ENCODE data around the gene FAM83E. TPM values are rescaled to one million over a fixed set of nuclear protein-coding genes. Genes with fewer than 3 reads are reported as not detected.

FAM83E gene
- polyA plus RNA-seq, 2 of the 4 experiments (the other 2 are of a cell fraction): 0.16 to 0.41 TPM

DNA sequence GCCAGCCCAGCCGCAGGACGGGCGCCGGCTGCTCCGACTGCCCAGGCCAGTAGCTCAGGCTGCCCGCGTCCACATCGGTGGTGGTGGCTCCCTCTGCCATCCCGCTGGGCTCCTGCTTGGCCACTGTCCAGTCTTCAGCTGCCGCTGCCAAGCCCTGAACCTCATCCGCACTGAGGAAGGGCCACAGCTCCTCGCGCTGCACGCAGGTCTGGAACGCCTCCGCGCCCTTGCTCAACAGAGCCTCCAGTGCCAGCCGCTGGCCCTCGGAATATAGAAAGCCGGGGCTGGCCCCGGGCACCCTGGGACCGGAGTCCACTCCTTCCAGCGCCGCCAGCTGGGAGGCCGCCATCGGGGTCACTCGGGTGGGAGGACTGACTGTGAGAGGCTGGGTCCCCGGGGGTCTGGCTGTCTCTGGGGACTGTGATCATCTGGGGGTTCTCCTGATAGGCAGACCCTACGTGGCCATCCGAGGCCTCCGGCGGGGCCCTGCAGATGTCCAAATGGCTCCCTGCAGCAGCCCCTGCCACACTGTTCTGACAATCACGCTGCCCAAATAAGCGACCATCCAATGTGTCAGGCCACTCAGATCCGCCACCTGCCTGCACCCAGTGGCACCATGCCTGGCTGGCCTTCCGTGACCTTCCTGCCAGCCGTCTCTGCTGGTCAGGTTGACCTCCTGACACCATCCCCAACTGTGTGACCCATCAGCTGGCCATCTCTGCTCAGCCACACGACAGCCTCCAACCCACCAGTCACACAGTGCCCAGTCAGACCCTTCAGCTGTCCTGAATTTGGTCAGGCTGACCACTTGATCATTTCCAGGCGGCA is 1.6 kb downstream of the FAM83E start:
- 85% methylated on average over 39 of the region's 39 CpGs for WGBS (ENCODE audit: missing lambda C conversion rate)
- peaks cover 42% of the 10 kb centered on the region for H3K4me1 ChIP-seq
- no peak overlapping the region for H3K4me2 ChIP-seq
- DNase-seq (ENCODE audit: low read depth in 1 of 2, low spot score in 1 of 2) (no peak), ATAC-seq (peak; percentile 19), FAIRE-seq (no peak)
- TF ChIP-seq EHMT2 (IDR thresholded peaks at IDR 0.05; ENCODE audit: low read depth) (no peak), POLR2AphosphoS2 (conservative IDR thresholded peaks at IDR 0.05; ENCODE audit: low read length) (peak; percentile 28), JUNB (IDR thresholded peaks at IDR 0.05) (no peak), POLR2A (IDR thresholded peaks at IDR 0.05; ENCODE audit: low read length) (no peak)
- peak overlapping the region in 1 of 2 experiments; percentile 90; a peak in 2 of 6 replicates for H3K27ac ChIP-seq
- H3K9me3 ChIP-seq: no peaks in the 10 kb centered on the region
- CTCF ChIA-PET: interaction anchor here (0.9 to 18.9 kb wide), 4 partner anchors 11 to 299 kb away, joined by 3 to 396 read pairs (median 4); partner anchors contain the start of gene KDELR1
- H3K4me3 ChIP-seq: no peak overlapping the region
- POLR2A ChIA-PET: no interaction called here

DNA sequence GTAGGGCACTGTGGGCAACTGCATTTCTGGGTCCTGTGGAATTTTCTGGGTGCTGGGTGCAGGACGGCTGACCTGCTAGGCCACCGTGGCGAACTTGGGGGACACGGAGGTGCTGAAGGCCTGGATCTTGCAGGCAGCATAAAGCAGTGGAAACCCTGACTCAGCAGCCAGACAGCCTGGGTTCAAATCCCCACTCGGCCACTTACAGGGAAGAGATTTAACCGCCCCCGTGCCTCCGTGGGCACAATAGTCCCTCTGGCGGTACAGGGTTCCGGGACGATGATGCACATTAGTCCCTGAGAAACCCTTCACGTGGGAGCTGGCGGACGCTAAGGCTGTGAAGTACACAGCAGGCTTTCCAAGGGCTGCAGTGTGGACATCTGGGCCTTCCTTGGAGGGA is 3.0 kb downstream of the FAM83E start:
- FAIRE-seq (no peak), ATAC-seq (no peak), DNase-seq (ENCODE audit: low read depth in 1 of 2, low spot score in 1 of 2) (no peak)
- no peak overlapping the region for H3K4me3 ChIP-seq
- WGBS (ENCODE audit: missing lambda C conversion rate): 92% methylated on average over 14 of the region's 14 CpGs
- peaks cover 32% of the 10 kb centered on the region for H3K4me1 ChIP-seq
- CTCF ChIA-PET: interaction anchor here (1.4 to 18.9 kb wide), 4 partner anchors 10 to 123 kb away, joined by 3 to 396 read pairs (median 44); no protein-coding TSS in a partner anchor
- H3K9me3 ChIP-seq: no peaks in the 10 kb centered on the region
- H3K4me2 ChIP-seq: no peak overlapping the region
- TF ChIP-seq MAFK (IDR thresholded peaks at IDR 0.05; ENCODE audit: partially characterized antibody): peak; percentile 82
- TF ChIP-seq PHF8 (IDR thresholded peaks at IDR 0.05; ENCODE audit: borderline replicate concordance, low read depth): no peak
- no peak overlapping the region for H3K27ac ChIP-seq
- POLR2A ChIA-PET: no interaction called here

DNA sequence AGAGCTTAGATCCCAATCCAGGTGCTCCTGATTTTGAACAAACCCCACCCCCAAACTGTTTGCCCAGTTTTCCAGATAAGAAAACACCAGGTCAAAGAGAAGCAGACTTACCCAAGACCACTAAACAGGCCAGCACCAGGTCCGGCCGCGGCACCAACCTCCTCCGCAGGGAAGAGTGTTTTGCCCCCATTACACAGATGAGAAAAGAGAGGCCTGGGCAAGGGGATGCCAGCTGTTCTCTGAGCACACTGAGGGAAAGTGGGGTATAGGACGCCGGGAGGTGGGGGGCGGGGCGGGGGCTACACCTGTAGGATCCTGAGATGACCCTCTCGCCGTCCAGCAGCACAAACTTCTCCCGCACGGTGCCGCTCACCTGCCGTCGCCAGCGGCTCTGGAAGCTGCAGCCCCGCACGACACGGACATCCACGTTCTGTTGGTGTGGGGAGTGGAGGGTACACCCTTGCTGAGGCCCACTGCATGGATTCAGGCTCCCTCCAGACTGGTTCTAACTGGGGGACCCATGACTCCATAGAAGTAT is 5.2 kb downstream of the FAM83E start:
- TF ChIP-seq JUNB (IDR thresholded peaks at IDR 0.05) (no peak), RARB (CRISPR knock-in tag; IDR thresholded peaks at IDR 0.05) (no peak), ZFP36 (IDR thresholded peaks at IDR 0.05; ENCODE audit: borderline replicate concordance, partially characterized antibody) (no peak), PHF8 (IDR thresholded peaks at IDR 0.05; ENCODE audit: borderline replicate concordance, low read depth) (no peak), NPAS2 (CRISPR knock-in tag; IDR thresholded peaks at IDR 0.05; ENCODE audit: borderline replicate concordance) (no peak), RFX5 (IDR thresholded peaks at IDR 0.05) (no peak), MYC (IDR thresholded peaks at IDR 0.05; ENCODE audit: borderline replicate concordance, low read length) (no peak)
- TF ChIP-seq, protein P1, sequence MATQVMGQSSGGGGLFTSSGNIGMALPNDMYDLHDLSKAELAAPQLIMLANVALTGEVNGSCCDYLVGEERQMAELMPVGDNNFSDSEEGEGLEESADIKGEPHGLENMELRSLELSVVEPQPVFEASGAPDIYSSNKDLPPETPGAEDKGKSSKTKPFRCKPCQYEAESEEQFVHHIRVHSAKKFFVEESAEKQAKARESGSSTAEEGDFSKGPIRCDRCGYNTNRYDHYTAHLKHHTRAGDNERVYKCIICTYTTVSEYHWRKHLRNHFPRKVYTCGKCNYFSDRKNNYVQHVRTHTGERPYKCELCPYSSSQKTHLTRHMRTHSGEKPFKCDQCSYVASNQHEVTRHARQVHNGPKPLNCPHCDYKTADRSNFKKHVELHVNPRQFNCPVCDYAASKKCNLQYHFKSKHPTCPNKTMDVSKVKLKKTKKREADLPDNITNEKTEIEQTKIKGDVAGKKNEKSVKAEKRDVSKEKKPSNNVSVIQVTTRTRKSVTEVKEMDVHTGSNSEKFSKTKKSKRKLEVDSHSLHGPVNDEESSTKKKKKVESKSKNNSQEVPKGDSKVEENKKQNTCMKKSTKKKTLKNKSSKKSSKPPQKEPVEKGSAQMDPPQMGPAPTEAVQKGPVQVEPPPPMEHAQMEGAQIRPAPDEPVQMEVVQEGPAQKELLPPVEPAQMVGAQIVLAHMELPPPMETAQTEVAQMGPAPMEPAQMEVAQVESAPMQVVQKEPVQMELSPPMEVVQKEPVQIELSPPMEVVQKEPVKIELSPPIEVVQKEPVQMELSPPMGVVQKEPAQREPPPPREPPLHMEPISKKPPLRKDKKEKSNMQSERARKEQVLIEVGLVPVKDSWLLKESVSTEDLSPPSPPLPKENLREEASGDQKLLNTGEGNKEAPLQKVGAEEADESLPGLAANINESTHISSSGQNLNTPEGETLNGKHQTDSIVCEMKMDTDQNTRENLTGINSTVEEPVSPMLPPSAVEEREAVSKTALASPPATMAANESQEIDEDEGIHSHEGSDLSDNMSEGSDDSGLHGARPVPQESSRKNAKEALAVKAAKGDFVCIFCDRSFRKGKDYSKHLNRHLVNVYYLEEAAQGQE (IDR thresholded peaks at IDR 0.05): no peak
- POLR2A ChIA-PET: interaction anchor here (1.2 to 4.0 kb wide), 3 partner anchors 8 to 246 kb away, joined by 6 to 70 read pairs (median 12); partner anchors contain the start of genes RPL18, SPHK2 and TMEM143
- H3K4me2 ChIP-seq: no peak overlapping the region; the same call in 2 of the 3 replicates
- H3K4me3 ChIP-seq: no peak overlapping the region
- WGBS (ENCODE audit: missing lambda C conversion rate): 96% methylated on average over 16 of the region's 20 CpGs
- no peak for ATAC-seq
- CTCF ChIA-PET: interaction anchor here (0.7 to 18.9 kb wide), 40 partner anchors 9 to 647 kb away, joined by 3 to 396 read pairs (median 5); partner anchors contain the start of genes GRIN2D, GRWD1, KDELR1 and RPL18
- FAIRE-seq: no peak
- no peaks in the 10 kb centered on the region for H3K9me3 ChIP-seq
- H3K27ac ChIP-seq: peak overlapping the region in 1 of 2 experiments; percentile 78; a peak in 2 of 6 replicates
- peaks cover 10% of the 10 kb centered on the region for H3K4me1 ChIP-seq
- no peak for DNase-seq (ENCODE audit: low read depth in 1 of 2, low spot score in 1 of 2)

DNA sequence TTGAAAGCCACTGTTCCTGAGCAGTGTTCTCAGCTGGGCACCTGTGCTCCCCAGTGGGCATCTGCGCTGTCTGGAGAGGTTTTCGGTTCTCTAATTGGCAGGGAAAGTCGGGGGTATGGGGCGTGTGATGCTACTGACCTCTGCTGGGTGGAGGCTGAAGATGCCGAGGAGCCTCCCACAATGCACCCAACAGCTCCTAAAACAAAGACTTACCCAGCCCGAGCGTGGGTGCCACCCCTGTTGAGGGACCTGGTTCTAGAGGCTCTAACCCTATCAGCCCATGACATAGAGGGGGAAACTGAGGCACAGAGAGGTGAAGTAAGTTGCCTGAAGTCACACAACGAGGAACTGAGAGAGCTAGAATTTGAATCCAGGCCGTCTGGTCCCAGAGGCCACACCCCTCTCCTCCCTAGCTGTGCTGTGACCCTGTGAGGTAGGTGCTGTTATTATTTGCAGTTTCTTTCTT is 6.0 kb downstream of the FAM83E start:
- Histone ChIP-seq H3K4me1 (peaks cover 5% of the 10 kb centered on the region; the same call in 1 of the 3 replicates), H3K4me3 (no peak overlapping the region), H3K9me3 (no peaks in the 10 kb centered on the region), H3K4me2 (peak overlapping the region; percentile 70), H3K27ac (peak overlapping the region; percentile 65 to 78)
- peak; percentile 83 to 88 for DNase-seq (ENCODE audit: low read depth in 1 of 2, low spot score in 1 of 2)
- ChIA-PET CTCF (interaction anchor here (0.6 to 18.9 kb wide), 52 partner anchors 9 to 344 kb away, joined by 3 to 396 read pairs (median 5); partner anchors contain the start of genes GRIN2D, GRWD1, KDELR1 and RPL18), POLR2A (interaction anchor here (0.7 to 4.0 kb wide), 5 partner anchors 9 to 245 kb away, joined by 4 to 70 read pairs (median 7); partner anchors contain the start of genes RPL18, SPHK2 and TMEM143)
- peak; percentile 39 for FAIRE-seq
- peak; percentile 75 to 82 for ATAC-seq
- TF ChIP-seq BHLHE40 (IDR thresholded peaks at IDR 0.05; ENCODE audit: low read depth, low read length): 0 out of 2 replicates have a peak, but pooled peaks have one; percentile 7
- TF ChIP-seq, protein P2, sequence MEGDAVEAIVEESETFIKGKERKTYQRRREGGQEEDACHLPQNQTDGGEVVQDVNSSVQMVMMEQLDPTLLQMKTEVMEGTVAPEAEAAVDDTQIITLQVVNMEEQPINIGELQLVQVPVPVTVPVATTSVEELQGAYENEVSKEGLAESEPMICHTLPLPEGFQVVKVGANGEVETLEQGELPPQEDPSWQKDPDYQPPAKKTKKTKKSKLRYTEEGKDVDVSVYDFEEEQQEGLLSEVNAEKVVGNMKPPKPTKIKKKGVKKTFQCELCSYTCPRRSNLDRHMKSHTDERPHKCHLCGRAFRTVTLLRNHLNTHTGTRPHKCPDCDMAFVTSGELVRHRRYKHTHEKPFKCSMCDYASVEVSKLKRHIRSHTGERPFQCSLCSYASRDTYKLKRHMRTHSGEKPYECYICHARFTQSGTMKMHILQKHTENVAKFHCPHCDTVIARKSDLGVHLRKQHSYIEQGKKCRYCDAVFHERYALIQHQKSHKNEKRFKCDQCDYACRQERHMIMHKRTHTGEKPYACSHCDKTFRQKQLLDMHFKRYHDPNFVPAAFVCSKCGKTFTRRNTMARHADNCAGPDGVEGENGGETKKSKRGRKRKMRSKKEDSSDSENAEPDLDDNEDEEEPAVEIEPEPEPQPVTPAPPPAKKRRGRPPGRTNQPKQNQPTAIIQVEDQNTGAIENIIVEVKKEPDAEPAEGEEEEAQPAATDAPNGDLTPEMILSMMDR (IDR thresholded peaks at IDR 0.05): peak; percentile 92
- TF ChIP-seq SMC3 (IDR thresholded peaks at IDR 0.05): peak; percentile 83
- TF ChIP-seq RAD21 (conservative IDR thresholded peaks at IDR 0.05 in 1 of 2, IDR thresholded peaks at IDR 0.05 in 1 of 2): peak; percentile 94 to 98
- TF ChIP-seq, protein P3, sequence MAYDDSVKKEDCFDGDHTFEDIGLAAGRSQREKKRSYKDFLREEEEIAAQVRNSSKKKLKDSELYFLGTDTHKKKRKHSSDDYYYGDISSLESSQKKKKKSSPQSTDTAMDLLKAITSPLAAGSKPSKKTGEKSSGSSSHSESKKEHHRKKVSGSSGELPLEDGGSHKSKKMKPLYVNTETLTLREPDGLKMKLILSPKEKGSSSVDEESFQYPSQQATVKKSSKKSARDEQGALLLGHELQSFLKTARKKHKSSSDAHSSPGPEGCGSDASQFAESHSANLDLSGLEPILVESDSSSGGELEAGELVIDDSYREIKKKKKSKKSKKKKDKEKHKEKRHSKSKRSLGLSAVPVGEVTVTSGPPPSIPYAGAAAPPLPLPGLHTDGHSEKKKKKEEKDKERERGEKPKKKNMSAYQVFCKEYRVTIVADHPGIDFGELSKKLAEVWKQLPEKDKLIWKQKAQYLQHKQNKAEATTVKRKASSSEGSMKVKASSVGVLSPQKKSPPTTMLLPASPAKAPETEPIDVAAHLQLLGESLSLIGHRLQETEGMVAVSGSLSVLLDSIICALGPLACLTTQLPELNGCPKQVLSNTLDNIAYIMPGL (CRISPR knock-in tag; IDR thresholded peaks at IDR 0.05; ENCODE audit: borderline replicate concordance): no peak
- 2% methylated on average over 9 of the region's 9 CpGs for WGBS (ENCODE audit: missing lambda C conversion rate)
